Brain microvascular endothelial cell (primary cell): ENCODE data around the gene CKM.
"Not testable (repeated sequence)": the region's sequence is repeated elsewhere in the genome, so short reads cannot be mapped to it uniquely, and the experiment has no call there.

ENCODE experiments used
- DNase-seq: peaks from one replicate; pipeline ENCODE4 v3.0.0-alpha.2; 2020
- H3K27ac ChIP-seq: fragments of 250-450 bp; sonication (Bioruptor Pico); 2 replicates; pipeline ENCODE4 v1.5.1; 2020; ENCODE audit warnings: mild to moderate bottlenecking, moderate library complexity
- H3K27me3 ChIP-seq: fragments of 250-450 bp; sonication (Bioruptor Pico); replicated peaks from 2 replicates; pipeline ENCODE4 v1.5.1; 2020; ENCODE audit warnings: mild to moderate bottlenecking
- H3K36me3 ChIP-seq: fragments of 250-450 bp; sonication (Bioruptor Pico); replicated peaks from 2 replicates; pipeline ENCODE4 v1.5.1; 2020; ENCODE audit warnings: mild to moderate bottlenecking
- H3K4me3 ChIP-seq: 2 replicates; pipeline ENCODE4 v1.5.1; 2011; ENCODE audit warnings: low read depth, mild to moderate bottlenecking, control low read depth, low read length, moderate library complexity
- CTCF ChIP-seq: IDR thresholded peaks from 2 replicates; pipeline ENCODE4 v1.5.1; 2011; ENCODE audit warnings: low read depth, mild to moderate bottlenecking, moderate library complexity, low read length, control low read depth, inconsistent platforms; ENCODE audit errors: missing control alignments
- in situ Hi-C: cut with HindIII; loops from 2 replicates; pipeline ENCODE4 v1.10.0; 2017; ENCODE audit warnings: low sequenced_read_pairs, low pct_ligation_motif_present

Gene CKM

GRCh38 chr19:45342911-45343310 lies 20.2 kb upstream of the CKM start:
- no peak for DNase-seq
- Histone ChIP-seq H3K4me3 (no peak overlapping the region), H3K36me3 (no peaks in the 10 kb centered on the region), H3K27ac (no peak overlapping the region), H3K27me3 (no peaks in the 10 kb centered on the region)
- in situ Hi-C loops, result no loop called here
- TF ChIP-seq CTCF, result no peak

- Histone ChIP-seq H3K4me3 (no peak overlapping the region), H3K27ac (no peak overlapping the region), H3K36me3 (no peaks in the 10 kb centered on the region), H3K27me3 (no peaks in the 10 kb centered on the region)
- in situ Hi-C loops, result no loop called here
- TF ChIP-seq CTCF, result no peak
- DNase-seq, result peak; percentile 3
These were observed 18.3 kb upstream of the CKM start for GRCh38 chr19:45340899-45341453.

DNA sequence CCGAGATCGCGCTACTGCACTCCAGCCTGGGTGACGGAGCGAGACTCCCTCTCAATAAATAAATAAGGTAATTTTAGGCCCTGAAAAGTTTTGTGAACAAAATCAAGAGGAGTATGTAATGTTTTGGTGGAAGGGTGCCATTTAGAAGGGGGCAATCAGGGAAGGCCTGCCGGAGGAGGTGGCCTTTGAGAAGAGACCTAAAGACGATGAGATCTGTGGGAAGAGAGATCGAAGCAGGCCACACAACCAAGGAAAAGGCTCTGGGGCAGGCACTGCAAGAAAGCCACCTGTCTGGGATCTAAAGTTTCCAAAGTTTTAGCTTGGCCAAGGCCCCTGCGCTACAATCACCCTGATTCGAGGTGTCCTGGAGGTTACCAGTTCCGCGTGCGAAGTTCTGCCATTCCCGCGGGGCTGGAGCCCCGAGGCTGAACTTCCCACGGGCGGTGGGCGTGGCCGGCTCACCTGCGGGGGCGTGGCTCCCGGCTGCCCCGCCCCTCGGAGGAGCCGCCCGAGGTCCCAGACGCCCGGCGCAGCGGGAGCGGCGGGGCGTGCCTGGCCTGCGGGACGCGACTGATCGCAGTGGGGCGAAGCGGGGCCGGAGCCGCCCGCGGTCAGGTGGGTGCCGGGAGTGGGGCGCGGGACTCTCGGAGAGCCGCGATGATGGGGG lies 17.7 kb upstream of the CKM start, which contains the start of gene KLC3:
Gene KLC3 (plus strand): TSS at position 519 of the 667 bp plus-strand sequence. CDS start 4,792 bp downstream, outside the sequence.
- in situ Hi-C loops, result no loop called here
- no peak for TF ChIP-seq CTCF
- DNase-seq, result no peak
- H3K36me3 ChIP-seq, result no peaks in the 10 kb centered on the region
- no peaks in the 10 kb centered on the region for H3K27me3 ChIP-seq
- H3K4me3 ChIP-seq, result no peak within 1 kb of the TSS
- no peak within 1 kb of the TSS for H3K27ac ChIP-seq

DNA sequence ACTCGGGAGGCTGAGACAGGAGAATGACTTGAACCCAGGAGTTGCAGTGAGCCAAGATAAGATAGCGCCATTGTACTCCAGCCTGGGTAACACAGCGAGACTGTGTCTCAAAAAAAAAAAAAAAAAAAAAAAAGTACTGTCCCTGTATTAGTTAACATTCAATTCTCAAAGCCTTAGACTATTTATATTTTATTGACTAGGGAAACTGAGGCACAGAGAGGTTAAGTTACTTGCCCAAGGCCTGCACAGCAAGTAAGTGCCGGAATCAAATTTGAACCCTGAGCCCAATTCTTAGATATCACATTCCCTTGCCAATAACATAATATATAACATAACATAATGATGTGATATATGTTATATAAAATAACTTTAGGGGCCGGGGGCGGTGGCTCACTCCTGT lies 17.0 kb upstream of the CKM start:
- in situ Hi-C loops, result no loop called here
- TF ChIP-seq CTCF, result no peak
- Histone ChIP-seq H3K4me3 (no peak overlapping the region), H3K36me3 (no peaks in the 10 kb centered on the region), H3K27ac (no peak overlapping the region), H3K27me3 (no peaks in the 10 kb centered on the region)
- DNase-seq, result no peak

- Histone ChIP-seq H3K4me3 (no peak overlapping the region), H3K27ac (no peak overlapping the region), H3K36me3 (no peaks in the 10 kb centered on the region), H3K27me3 (no peaks in the 10 kb centered on the region)
- in situ Hi-C loops, result no loop called here
- no peak for DNase-seq
- TF ChIP-seq CTCF, result no peak
These were observed 14.1 kb upstream of the CKM start for GRCh38 chr19:45336696-45337251.

GRCh38 chr19:45334881-45335280 lies 12.2 kb upstream of the CKM start:
- H3K27me3 ChIP-seq, DNase-seq, in situ Hi-C loops, H3K36me3 ChIP-seq, H3K27ac ChIP-seq, H3K4me3 ChIP-seq: not testable (repeated sequence)
